GM23338 (cell line): ENCODE measurements around the gene DOK1. TPM values are rescaled to one million over a fixed set of nuclear protein-coding genes. Genes with fewer than 3 reads are reported as not detected.

Experiments used
- ATAC-seq: fragments of 200-7000 bp; cut with Tn5 transposase; 3 replicates; pipeline ENCODE4 v1.9.1; 2020
- DNase-seq: peaks from one replicate; pipeline ENCODE4 v3.0.0-alpha.2; 2015; ENCODE audit warnings: low spot score
- H2AFZ ChIP-seq: fragments of 200-600 bp; sonication (generic); 2 replicates; pipeline ENCODE4 v1.8.0; 2016; ENCODE audit warnings: antibody characterized with exemption, mild to moderate bottlenecking, moderate library complexity
- H3F3A ChIP-seq: fragments of 200-600 bp; sonication (generic); replicated peaks from 2 replicates; pipeline ENCODE4 v1.8.0; 2017; ENCODE audit warnings: antibody characterized with exemption, mixed run types, low read depth
- H3K27ac ChIP-seq: fragments of 200-600 bp; sonication (generic); 2 replicates; pipeline ENCODE4 v1.6.1; 2016; ENCODE audit warnings: low read depth
- H3K27me3 ChIP-seq: fragments of 200-600 bp; sonication (generic); 2 replicates; pipeline ENCODE4 v1.8.0; 2016; ENCODE audit warnings: mild to moderate bottlenecking, mixed run types, moderate library complexity; ENCODE audit not compliant: insufficient read depth
- H3K36me3 ChIP-seq: fragments of 200-600 bp; sonication (generic); 2 replicates; pipeline ENCODE4 v1.8.0; 2016; ENCODE audit warnings: mild to moderate bottlenecking; ENCODE audit not compliant: insufficient read depth
- H3K4me1 ChIP-seq: fragments of 200-600 bp; sonication (generic); 2 replicates; pipeline ENCODE4 v1.8.0; 2016; ENCODE audit warnings: mild to moderate bottlenecking, moderate library complexity; ENCODE audit not compliant: insufficient read depth
- H3K4me2 ChIP-seq: fragments of 200-600 bp; sonication (generic); 2 replicates; pipeline ENCODE4 v1.7.1; 2017; ENCODE audit warnings: mixed run types
- H3K4me3 ChIP-seq: fragments of 200-600 bp; sonication (generic); 2 replicates; pipeline ENCODE4 v1.6.1; 2016; ENCODE audit warnings: mixed run types
- H3K79me2 ChIP-seq: fragments of 200-600 bp; sonication (generic); replicated peaks from 2 replicates; pipeline ENCODE4 v1.8.0; 2017; ENCODE audit warnings: mild to moderate bottlenecking; ENCODE audit not compliant: insufficient read depth
- H3K9me2 ChIP-seq: fragments of 200-600 bp; sonication (generic); 2 replicates; pipeline ENCODE4 v1.8.0; 2017; ENCODE audit not compliant: insufficient read depth
- H4K20me1 ChIP-seq: fragments of 200-600 bp; sonication (generic); replicated peaks from 2 replicates; pipeline ENCODE4 v1.8.0; 2017; ENCODE audit warnings: mild to moderate bottlenecking; ENCODE audit not compliant: insufficient read depth
- H3K27ac Mint-ChIP-seq: 2 replicates; pipeline ENCODE4 v1.8.0; 2020; ENCODE audit warnings: inconsistent platforms, mild to moderate bottlenecking, moderate library complexity, mixed read lengths
- H3K27me3 Mint-ChIP-seq: 3 replicates; pipeline ENCODE4 v1.8.0; 2022; ENCODE audit warnings: low read depth, mild to moderate bottlenecking, moderate library complexity, mixed read lengths, inconsistent platforms; ENCODE audit not compliant: insufficient read depth, poor library complexity
- H3K36me3 Mint-ChIP-seq: 3 replicates; pipeline ENCODE4 v1.8.0; 2021; ENCODE audit warnings: low read depth, mild to moderate bottlenecking, inconsistent platforms, moderate library complexity, mixed read lengths
- H3K4me1 Mint-ChIP-seq: 3 replicates; pipeline ENCODE4 v1.8.0; 2020; ENCODE audit warnings: mild to moderate bottlenecking, inconsistent platforms, mixed read lengths
- H3K4me3 Mint-ChIP-seq: 3 replicates; pipeline ENCODE4 v1.8.0; 2021; ENCODE audit warnings: moderate library complexity, mild to moderate bottlenecking, inconsistent platforms, mixed read lengths
- H3K9me3 Mint-ChIP-seq: 3 replicates; pipeline ENCODE4 v1.8.0; 2020; ENCODE audit warnings: moderate library complexity, mild to moderate bottlenecking, inconsistent platforms, mixed read lengths
- CREB1 ChIP-seq: fragments of 250-450 bp; sonication (Bioruptor Pico); IDR thresholded peaks from 2 replicates; pipeline ENCODE4 v1.5.0; 2020; ENCODE audit warnings: low read depth, mild to moderate bottlenecking, moderate library complexity
- EZH2phosphoT487 ChIP-seq: fragments of 200-600 bp; sonication (generic); IDR thresholded peaks from one replicate; pipeline ENCODE4 v1.8.1; 2018; ENCODE audit warnings: antibody characterized with exemption; ENCODE audit not compliant: unreplicated experiment
- JUNB ChIP-seq: IDR thresholded peaks from one replicate; pipeline ENCODE4 v1.6.1; 2016; ENCODE audit warnings: antibody characterized with exemption; ENCODE audit not compliant: unreplicated experiment
- NANOG ChIP-seq: IDR thresholded peaks from 2 replicates; pipeline ENCODE4 v1.6.1; 2016; ENCODE audit warnings: antibody characterized with exemption, borderline replicate concordance
- STAT1 ChIP-seq: IDR thresholded peaks from one replicate; pipeline ENCODE4 v1.6.1; 2016; ENCODE audit warnings: antibody characterized with exemption; ENCODE audit not compliant: unreplicated experiment
- ZNF331 ChIP-seq: fragments of 250-450 bp; sonication (Bioruptor Pico); IDR thresholded peaks from 2 replicates; pipeline ENCODE4 v1.5.0; 2020; ENCODE audit warnings: low read depth, mild to moderate bottlenecking, moderate library complexity
- polyA plus RNA-seq: library from polyadenylated mRNA; unstranded; fragments of >200 nt; fragmentation: Nextera tagmentation; extraction: Ambion mirVana; gene quantifications from 2 replicates; pipeline ENCODE4 v1.2.1, GENCODE V29; 2016
- total RNA-seq: library from RNA; depleted of rRNA; stranded (reverse); fragments of >200 nt; shearing (Covaris generic); gene quantifications from 2 replicates; pipeline ENCODE4 v1.2.3, GENCODE V29; 2014
- TF ChIP-seq, protein P1 (sequence below): fragments of 250-450 bp; sonication (Bioruptor Pico); IDR thresholded peaks from 2 replicates; pipeline ENCODE4 v1.5.0; 2020; ENCODE audit warnings: mild to moderate bottlenecking, moderate library complexity
- TF ChIP-seq, protein P2 (sequence below): IDR thresholded peaks from 2 replicates; pipeline ENCODE4 v1.6.1; 2016; ENCODE audit warnings: antibody characterized with exemption

DOK1 gene
- total and polyA plus RNA-seq, 2 experiments from 2014 or later = 3.9 to 15.5 TPM

DNA sequence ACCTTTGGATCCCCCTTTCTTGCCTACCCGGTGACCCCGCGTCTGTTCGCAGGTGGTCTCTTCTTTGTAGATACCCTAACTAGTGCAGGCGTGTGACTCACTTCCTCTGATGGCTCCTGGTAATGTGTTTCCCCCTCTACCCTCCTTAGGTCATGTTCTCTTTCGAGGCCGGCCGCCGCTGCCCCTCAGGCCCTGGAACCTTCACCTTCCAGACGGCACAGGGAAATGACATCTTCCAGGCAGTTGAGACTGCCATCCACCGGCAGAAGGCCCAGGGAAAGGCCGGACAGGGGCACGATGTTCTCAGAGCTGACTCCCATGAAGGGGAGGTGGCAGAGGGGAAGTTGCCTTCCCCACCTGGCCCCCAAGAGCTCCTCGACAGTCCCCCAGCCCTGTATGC, 1.6 kb downstream of the DOK1 start (continued):
- TF ChIP-seq, protein P1, sequence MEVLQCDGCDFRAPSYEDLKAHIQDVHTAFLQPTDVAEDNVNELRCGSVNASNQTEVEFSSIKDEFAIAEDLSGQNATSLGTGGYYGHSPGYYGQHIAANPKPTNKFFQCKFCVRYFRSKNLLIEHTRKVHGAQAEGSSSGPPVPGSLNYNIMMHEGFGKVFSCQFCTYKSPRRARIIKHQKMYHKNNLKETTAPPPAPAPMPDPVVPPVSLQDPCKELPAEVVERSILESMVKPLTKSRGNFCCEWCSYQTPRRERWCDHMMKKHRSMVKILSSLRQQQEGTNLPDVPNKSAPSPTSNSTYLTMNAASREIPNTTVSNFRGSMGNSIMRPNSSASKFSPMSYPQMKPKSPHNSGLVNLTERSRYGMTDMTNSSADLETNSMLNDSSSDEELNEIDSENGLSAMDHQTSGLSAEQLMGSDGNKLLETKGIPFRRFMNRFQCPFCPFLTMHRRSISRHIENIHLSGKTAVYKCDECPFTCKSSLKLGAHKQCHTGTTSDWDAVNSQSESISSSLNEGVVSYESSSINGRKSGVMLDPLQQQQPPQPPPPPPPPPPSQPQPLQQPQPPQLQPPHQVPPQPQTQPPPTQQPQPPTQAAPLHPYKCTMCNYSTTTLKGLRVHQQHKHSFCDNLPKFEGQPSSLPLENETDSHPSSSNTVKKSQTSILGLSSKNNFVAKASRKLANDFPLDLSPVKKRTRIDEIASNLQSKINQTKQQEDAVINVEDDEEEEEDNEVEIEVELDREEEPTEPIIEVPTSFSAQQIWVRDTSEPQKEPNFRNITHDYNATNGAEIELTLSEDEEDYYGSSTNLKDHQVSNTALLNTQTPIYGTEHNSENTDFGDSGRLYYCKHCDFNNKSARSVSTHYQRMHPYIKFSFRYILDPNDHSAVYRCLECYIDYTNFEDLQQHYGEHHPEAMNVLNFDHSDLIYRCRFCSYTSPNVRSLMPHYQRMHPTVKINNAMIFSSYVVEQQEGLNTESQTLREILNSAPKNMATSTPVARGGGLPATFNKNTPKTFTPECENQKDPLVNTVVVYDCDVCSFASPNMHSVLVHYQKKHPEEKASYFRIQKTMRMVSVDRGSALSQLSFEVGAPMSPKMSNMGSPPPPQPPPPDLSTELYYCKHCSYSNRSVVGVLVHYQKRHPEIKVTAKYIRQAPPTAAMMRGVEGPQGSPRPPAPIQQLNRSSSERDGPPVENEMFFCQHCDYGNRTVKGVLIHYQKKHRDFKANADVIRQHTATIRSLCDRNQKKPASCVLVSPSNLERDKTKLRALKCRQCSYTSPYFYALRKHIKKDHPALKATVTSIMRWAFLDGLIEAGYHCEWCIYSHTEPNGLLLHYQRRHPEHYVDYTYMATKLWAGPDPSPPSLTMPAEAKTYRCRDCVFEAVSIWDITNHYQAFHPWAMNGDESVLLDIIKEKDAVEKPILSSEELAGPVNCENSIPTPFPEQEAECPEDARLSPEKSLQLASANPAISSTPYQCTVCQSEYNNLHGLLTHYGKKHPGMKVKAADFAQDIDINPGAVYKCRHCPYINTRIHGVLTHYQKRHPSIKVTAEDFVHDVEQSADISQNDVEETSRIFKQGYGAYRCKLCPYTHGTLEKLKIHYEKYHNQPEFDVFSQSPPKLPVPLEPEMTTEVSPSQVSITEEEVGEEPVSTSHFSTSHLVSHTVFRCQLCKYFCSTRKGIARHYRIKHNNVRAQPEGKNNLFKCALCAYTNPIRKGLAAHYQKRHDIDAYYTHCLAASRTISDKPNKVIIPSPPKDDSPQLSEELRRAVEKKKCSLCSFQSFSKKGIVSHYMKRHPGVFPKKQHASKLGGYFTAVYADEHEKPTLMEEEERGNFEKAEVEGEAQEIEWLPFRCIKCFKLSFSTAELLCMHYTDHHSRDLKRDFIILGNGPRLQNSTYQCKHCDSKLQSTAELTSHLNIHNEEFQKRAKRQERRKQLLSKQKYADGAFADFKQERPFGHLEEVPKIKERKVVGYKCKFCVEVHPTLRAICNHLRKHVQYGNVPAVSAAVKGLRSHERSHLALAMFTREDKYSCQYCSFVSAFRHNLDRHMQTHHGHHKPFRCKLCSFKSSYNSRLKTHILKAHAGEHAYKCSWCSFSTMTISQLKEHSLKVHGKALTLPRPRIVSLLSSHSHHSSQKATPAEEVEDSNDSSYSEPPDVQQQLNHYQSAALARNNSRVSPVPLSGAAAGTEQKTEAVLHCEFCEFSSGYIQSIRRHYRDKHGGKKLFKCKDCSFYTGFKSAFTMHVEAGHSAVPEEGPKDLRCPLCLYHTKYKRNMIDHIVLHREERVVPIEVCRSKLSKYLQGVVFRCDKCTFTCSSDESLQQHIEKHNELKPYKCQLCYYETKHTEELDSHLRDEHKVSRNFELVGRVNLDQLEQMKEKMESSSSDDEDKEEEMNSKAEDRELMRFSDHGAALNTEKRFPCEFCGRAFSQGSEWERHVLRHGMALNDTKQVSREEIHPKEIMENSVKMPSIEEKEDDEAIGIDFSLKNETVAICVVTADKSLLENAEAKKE (CRISPR knock-in tag) = no peak
- TF ChIP-seq, protein P2, sequence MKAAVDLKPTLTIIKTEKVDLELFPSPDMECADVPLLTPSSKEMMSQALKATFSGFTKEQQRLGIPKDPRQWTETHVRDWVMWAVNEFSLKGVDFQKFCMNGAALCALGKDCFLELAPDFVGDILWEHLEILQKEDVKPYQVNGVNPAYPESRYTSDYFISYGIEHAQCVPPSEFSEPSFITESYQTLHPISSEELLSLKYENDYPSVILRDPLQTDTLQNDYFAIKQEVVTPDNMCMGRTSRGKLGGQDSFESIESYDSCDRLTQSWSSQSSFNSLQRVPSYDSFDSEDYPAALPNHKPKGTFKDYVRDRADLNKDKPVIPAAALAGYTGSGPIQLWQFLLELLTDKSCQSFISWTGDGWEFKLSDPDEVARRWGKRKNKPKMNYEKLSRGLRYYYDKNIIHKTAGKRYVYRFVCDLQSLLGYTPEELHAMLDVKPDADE = no peak

DNA sequence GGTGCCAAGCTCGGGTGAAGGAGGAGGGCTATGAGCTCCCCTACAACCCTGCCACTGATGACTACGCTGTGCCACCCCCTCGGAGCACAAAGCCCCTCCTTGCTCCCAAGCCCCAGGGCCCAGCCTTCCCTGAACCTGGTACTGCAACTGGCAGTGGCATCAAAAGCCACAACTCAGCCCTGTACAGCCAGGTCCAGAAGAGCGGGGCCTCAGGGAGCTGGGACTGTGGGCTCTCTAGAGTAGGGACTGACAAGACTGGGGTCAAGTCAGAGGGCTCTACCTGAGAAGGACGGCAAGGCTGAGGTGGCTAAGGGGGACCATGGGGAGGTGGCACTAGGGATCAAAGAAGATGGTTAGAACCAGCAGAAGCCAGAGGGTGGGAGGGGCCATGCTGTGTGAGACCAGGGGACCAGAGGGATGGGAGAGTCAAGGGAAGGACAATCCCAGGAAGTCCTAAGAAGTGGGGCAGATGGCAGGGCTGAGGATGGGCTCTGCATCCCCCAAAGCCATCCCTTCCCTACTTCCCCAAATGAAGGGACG, 2.4 kb downstream of the DOK1 start:
- H3K27ac ChIP-seq = no peak overlapping the region
- peaks cover 21% of the 10 kb centered on the region for H3K4me1 Mint-ChIP-seq
- no peak for ATAC-seq
- no peak overlapping the region for H3K4me2 ChIP-seq
- TF ChIP-seq STAT1 (no peak), EZH2phosphoT487 (no peak), NANOG (no peak), CREB1 (no peak), ZNF331 (CRISPR knock-in tag) (no peak), JUNB (no peak)
- H3K27me3 Mint-ChIP-seq = peaks cover 64% of the 10 kb centered on the region
- peaks cover 22% of the 10 kb centered on the region for H3K4me1 ChIP-seq
- no peaks in the 10 kb centered on the region for H4K20me1 ChIP-seq
- no peak overlapping the region for H3K4me3 ChIP-seq
- no peaks in the 10 kb centered on the region; the same call in 1 of the 2 replicates for H3F3A ChIP-seq
- no peak overlapping the region for H3K4me3 Mint-ChIP-seq
- no peaks in the 10 kb centered on the region for H3K9me2 ChIP-seq
- peaks cover 73% of the 10 kb centered on the region for H3K27me3 ChIP-seq
- no peak overlapping the region for H3K27ac Mint-ChIP-seq
- H3K36me3 Mint-ChIP-seq = no peaks in the 10 kb centered on the region; the same call in 2 of the 3 replicates
- H2AFZ ChIP-seq = no peak overlapping the region
- no peaks in the 10 kb centered on the region for H3K36me3 ChIP-seq
- no peaks in the 10 kb centered on the region for H3K9me3 Mint-ChIP-seq
- no peak for DNase-seq
- no peaks in the 10 kb centered on the region for H3K79me2 ChIP-seq
